HG02571 (cell line): ENCODE data around the gene MID1.

ENCODE experiments used
- ATAC-seq: cut with Tn5 transposase; IDR thresholded peaks from one replicate; pipeline ENCODE4 v1.9.1; 2021; ENCODE audit warnings: mild to moderate bottlenecking, moderate library complexity; ENCODE audit not compliant: unreplicated experiment

Gene MID1, protein sequence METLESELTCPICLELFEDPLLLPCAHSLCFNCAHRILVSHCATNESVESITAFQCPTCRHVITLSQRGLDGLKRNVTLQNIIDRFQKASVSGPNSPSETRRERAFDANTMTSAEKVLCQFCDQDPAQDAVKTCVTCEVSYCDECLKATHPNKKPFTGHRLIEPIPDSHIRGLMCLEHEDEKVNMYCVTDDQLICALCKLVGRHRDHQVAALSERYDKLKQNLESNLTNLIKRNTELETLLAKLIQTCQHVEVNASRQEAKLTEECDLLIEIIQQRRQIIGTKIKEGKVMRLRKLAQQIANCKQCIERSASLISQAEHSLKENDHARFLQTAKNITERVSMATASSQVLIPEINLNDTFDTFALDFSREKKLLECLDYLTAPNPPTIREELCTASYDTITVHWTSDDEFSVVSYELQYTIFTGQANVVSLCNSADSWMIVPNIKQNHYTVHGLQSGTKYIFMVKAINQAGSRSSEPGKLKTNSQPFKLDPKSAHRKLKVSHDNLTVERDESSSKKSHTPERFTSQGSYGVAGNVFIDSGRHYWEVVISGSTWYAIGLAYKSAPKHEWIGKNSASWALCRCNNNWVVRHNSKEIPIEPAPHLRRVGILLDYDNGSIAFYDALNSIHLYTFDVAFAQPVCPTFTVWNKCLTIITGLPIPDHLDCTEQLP

DNA sequence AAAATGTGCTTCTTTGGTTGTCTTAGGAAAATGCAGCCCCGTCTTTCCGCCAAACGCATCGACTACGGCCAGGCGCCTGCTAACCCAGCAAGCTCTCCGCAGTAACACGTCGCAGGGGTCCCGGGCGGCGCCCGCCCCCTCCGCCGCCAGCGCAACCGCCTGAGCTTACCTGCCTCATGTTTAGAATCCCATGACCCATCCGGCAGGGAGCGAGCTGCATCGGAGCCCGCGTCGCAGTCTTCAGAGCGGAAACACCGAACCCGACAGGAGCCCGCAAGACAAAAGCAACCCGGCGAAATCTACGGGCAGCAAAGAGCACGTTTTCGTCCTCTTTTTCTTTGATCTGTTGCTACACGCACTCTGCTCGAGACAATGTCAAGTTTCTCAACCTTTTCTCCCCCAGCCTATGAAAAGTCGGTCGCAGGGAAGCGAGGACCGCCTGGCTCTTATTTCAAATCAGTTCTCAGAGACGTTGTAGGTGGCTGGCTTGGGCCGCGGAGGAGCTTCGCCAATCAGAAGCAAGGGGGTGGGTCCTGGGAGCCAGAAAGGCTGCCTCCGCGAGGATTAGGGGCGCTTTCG lies at the start of gene MID1:
TSS of gene MID1 (minus strand) at position 465 of the 579 bp plus-strand sequence. CDS start 53,038 bp downstream, outside the sequence.
- ATAC-seq, result no peak

GRCh38 chrX:10667143-10667542 lies 46.8 kb upstream of the MID1 start:
- ATAC-seq, result no peak

DNA sequence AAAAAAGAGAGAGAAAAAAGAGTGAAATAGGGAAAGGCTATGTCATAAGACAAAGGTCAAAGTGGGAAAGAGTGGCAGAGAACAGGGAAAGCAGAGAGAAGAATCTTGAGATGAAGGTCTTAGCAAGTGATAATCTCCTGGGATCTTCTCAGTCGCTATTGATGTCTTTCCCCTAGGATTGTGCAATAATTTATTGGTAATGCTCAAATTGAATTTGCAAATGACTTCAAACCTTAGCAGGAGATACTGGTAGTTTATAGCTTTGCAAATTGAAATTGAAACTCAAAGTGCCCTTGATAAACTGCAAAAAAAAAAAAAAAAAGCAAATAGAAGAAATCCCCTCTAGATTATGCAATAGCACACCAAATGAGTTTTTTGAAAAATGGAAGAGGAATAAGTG lies 45.7 kb upstream of the MID1 start:
- no peak for ATAC-seq

DNA sequence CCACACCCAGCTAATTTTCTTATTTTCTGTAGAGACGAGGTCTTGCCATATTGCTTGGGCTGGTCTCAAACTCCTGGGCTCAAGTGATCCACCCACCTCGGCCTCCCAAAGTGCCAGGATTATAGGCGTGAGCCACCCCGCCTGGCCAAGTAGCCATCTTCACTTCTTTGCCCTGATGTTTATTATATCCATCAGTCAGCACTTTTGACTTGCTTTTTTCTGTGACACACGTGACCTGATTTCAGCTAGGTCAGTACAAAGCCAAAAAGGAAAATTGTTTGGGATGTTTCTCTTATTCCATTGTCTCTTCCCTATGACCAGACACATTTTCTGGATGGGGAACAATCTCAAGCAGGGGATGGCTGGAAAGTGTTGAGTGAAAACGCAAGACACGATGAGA lies 45.3 kb upstream of the MID1 start:
- ATAC-seq, result no peak

DNA sequence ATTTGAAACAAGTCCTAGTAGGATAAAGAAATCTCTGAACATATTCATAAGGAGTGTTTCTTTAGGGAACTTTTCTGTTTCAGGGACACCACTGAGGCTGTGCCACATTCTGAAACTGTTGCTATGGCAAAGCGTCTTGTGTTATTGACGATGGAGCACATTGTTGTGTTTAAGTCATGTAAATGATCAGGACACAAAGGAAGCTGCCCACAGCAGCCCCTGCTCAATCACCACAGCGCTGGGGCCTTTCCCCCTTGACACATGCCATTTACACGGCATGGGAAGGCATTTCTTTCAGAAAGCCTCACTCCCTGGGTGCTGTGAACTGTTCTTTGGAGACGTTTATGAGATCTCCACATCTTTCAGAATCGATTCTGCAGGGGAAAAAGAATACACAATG lies 39.8 kb upstream of the MID1 start:
- no peak for ATAC-seq

DNA sequence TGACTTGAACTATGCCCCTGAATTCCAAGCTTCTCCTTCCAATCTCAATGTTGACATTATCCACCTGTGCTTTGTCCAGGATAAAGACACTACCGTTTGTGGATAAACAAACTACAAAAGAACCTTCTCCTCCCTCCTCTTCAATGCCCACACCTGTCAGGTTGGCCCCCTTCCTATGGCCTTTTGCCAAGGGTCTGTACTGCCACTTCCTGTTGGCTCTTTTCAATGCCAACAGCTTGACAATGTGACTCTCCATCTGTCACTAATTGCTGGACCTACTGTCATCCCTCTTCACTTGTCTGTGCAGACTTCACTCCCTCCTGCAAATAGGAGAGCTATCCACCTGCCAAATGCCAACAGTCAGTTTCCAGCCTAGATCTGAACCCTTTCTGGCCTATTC lies 35.8 kb upstream of the MID1 start:
- no peak for ATAC-seq

GRCh38 chrX:10654960-10655359 lies 34.6 kb upstream of the MID1 start:
- no peak for ATAC-seq

DNA sequence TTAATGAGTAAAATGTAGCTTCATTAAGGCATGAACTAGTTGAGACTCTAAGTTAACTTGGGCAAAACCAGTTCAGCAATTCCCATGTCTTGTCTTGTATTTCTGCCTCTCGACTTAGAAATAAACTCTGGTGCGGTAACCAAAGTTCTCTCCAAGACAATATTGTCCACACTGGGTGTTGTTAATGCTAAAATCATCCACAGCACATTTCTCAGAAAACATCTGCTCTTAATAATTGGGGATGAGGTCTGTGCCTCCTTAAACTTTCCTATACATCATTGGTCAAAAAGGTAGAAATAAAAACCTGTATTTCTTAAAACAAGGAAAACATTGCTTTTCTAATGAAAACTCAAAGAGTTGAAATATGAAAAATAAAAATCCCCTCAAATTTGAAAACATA lies 32.9 kb upstream of the MID1 start:
- ATAC-seq, result no peak

- ATAC-seq, result no peak
Observed at GRCh38 chrX:10649265-10649664, 28.9 kb upstream of the MID1 start.

- ATAC-seq, result no peak
Observed at GRCh38 chrX:10648614-10649013, 28.2 kb upstream of the MID1 start.

GRCh38 chrX:10636851-10637250 lies 16.5 kb upstream of the MID1 start:
- ATAC-seq, result no peak

GRCh38 chrX:10636337-10636736 lies 16.0 kb upstream of the MID1 start:
- no peak for ATAC-seq

- no peak for ATAC-seq
Observed at GRCh38 chrX:10634392-10635161, 14.2 kb upstream of the MID1 start.

- ATAC-seq, result no peak
Observed at GRCh38 chrX:10633722-10634121, 13.3 kb upstream of the MID1 start.

DNA sequence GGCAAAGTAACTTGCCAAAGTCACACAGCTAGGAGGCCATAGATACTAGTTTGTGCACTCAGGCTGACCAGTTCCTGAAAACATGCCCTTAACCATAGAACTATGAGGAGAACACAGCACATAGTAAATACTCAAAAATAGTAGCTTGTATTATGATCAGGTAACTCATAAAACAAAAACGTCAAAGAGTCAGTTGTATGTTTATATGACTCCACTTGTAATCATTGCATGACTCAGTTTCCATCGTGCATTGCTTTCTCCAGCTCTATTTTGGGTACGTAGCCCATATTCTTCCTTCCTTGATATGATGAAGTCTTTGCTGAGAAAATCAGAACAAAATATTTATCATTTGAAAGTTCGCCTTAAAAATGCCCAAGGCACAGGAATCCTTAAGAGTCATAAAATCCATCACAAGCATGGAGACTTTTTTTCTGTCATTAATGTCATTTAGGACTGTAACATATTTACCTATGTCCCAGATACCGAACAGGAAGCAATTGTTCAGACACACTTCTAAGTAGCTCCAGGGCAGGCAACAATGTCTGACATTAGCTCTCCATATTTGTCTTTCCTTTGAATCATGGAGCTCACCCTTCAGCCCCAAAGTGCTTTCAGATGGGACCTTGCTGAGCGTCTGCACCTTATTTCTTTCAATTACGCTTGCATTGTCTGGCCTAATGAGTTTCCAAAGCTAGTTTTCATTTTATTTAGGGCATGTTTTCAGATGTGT lies 11.2 kb upstream of the MID1 start:
- ATAC-seq, result no peak

- no peak for ATAC-seq
Observed at GRCh38 chrX:10630320-10630719, 9.9 kb upstream of the MID1 start.

DNA sequence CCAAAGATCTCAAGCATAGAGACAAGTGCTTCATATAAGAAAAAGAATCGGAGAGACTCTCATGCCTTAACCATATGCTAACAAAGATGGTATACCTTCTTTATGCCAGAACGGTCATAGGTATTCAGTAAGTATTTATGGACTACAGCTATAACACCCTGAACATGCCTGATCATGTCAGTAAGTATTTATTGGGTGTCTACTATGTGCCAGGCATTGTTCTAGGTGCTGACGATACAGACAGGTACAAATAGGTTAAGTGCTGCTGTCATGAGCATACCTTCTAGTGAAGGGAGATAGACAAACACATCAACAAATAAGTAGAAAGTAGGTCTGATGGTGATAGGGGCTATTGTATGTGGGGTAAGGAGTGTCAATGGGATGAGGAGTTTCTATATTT lies 9.5 kb upstream of the MID1 start:
- ATAC-seq, result no peak

DNA sequence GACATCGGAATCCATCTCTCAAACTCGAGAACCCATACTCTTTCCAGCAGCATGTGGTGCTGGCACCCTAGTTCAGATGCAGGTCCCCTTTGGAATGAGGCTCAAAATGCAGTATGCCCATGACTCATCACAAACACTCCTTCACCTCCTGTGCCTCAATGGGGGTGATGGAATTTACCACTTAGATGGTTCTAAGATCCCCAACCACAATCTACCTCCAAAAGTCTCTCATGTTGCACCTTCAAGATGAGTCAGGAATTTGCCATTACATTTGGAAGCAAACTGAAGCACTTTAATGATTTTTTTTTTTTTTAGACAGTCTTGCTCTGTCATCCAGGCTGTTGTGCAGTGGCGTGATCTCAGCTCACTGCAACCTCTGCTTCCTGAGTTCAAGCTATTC lies 8.5 kb upstream of the MID1 start:
- no peak for ATAC-seq

GRCh38 chrX:10622197-10622596 lies 1.8 kb upstream of the MID1 start:
- ATAC-seq, result no peak

DNA sequence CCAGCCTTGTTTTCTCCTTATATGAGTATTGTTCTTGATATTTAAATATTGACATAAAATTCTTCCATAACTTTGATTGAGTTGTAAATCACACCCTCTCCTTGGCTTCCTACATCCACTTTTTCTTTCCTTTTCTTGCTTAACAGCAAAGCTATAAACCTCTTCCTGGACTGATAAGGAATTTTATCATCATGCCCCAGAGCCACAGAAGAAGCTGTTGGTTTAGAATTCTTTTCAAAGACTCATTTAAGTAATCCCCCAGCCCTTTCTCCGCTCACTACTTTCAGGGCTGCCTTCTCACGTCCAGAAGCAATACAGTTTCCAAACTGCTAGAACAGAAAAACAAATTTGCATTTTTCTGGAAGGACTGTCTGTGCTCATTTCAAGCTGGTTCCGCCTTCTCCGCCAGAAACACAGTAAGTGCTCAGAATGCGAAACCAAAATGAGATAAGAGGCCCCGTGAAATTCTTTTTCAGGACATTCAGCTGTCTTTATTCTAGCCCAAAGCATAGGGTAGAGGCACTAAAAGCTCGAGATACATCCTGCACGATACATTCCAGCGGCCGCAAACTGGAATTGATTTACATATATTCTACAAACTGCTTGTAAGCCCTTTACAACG lies 849 bp downstream of the MID1 start:
- ATAC-seq, result no peak
